Measurements from ENCODE around the gene LRCH2.
"Not testable (repeated sequence)": the region's sequence is repeated elsewhere in the genome, so short reads cannot be mapped to it uniquely, and the experiment has no call there.

Gene LRCH2

GRCh38 chrX:115214151-115214550 lies 19.7 kb downstream of the LRCH2 start:
- H3K4me3 ChIP-seq (ENCODE audit: low read depth, low read length), result no peak overlapping the region
- no peak for DNase-seq (ENCODE audit: low read depth)
- TF ChIP-seq CTCF (IDR thresholded peaks at IDR 0.05; ENCODE audit: low read depth, low read length, missing control alignments), result no peak

- not testable (repeated sequence) for DNase-seq (ENCODE audit: low read depth); H3K4me3 ChIP-seq (ENCODE audit: low read depth, low read length)
These were observed 24.3 kb downstream of the LRCH2 start for GRCh38 chrX:115209547-115209946.

GRCh38 chrX:115204040-115204439 lies 29.9 kb downstream of the LRCH2 start:
- no peak for DNase-seq (ENCODE audit: low read depth)
- no peak overlapping the region for H3K4me3 ChIP-seq (ENCODE audit: low read depth, low read length)
- no peak for TF ChIP-seq CTCF (IDR thresholded peaks at IDR 0.05; ENCODE audit: low read depth, low read length, missing control alignments)

GRCh38 chrX:115192244-115192700 lies 41.6 kb downstream of the LRCH2 start:
- H3K4me3 ChIP-seq (ENCODE audit: low read depth, low read length), result no peak overlapping the region
- DNase-seq (ENCODE audit: low read depth), result no peak
- TF ChIP-seq CTCF (IDR thresholded peaks at IDR 0.05; ENCODE audit: low read depth, low read length, missing control alignments), result no peak

- no peak for DNase-seq (ENCODE audit: low read depth)
- no peak for TF ChIP-seq CTCF (IDR thresholded peaks at IDR 0.05; ENCODE audit: low read depth, low read length, missing control alignments)
These were observed 42.2 kb downstream of the LRCH2 start for GRCh38 chrX:115191490-115192243.

GRCh38 chrX:115190636-115191489 lies 43.0 kb downstream of the LRCH2 start:
- no peak for TF ChIP-seq CTCF (IDR thresholded peaks at IDR 0.05; ENCODE audit: low read depth, low read length, missing control alignments)
- DNase-seq (ENCODE audit: low read depth), result no peak
- no peak overlapping the region for H3K4me3 ChIP-seq (ENCODE audit: low read depth, low read length)

More at GRCh38 chrX:115191490-115192243, 42.2 kb downstream of the LRCH2 start:
- no peak overlapping the region for H3K4me3 ChIP-seq (ENCODE audit: low read depth, low read length)

All from GM12864 (cell line).